NCI-H446 treated with DMSO at 0.1 percent for 48 hours (cell line): Measurements from ENCODE around the gene PBX4.
A peak's percentile ranks its signal among the peaks of the same experiment; 100 is the strongest.

Source experiments
- DNase-seq: peaks from one replicate; lab custom pipeline; 2025; lab: John Stamatoyannopoulos, UW

The PBX4 gene

DNA sequence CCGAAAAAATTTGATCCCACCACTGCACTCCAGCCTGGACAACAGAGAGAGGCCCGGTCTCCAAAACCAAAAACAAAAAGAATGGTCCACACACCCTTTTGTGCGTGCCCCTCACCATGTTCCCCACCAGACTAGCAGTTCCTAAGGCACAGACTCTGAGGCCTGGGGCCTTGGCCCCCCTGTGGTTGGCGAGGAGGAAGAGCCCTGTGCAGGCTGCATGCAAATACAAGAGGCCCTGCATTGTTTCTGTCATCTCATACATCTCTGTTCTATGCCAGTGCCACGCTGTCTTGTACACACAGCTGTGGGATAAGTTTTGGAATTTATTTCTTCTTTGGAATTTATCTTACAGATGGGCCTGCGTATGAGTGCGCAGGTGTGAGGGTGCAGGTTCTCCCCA, 94.4 kb downstream of the PBX4 start:
- no peak for DNase-seq

DNA sequence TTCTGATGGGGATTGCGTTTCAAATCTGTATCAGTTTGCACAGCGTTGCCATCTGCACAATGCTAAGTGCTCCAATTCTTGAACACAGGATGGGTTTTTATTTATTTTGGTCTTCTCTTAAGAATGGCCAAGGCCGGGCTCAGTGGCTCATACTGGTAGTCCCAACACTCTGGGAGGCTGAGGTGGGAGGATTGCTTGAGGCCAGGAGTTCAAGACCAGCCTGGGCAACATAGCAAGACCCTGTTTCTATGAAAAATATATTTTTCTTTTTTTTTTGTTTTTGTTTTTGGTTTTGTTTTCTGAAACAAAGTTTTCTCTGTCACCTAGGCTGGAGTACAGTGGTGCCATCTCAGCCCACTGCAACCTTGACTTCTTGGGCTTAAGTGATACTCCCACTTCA, 95.3 kb downstream of the PBX4 start:
- no peak for DNase-seq

DNA sequence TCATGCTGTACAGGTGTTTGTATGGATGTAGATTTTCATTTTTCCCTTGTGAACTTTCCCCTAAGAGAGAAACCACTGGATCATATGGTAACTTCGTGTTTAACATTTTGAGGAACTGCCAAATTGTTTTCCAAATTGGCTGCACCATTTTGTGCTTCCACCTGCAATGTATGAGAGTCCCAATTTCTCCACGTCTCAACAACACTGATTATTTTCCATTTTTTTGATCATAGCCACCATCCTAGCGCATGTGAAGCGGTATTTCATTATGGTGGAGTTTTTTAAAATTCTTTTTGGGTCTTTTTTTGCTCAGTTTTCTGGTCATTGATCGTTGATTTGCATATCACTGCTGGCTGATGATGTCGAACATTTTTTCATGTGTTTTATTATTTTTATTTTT, 97.5 kb downstream of the PBX4 start:
- DNase-seq = no peak

DNA sequence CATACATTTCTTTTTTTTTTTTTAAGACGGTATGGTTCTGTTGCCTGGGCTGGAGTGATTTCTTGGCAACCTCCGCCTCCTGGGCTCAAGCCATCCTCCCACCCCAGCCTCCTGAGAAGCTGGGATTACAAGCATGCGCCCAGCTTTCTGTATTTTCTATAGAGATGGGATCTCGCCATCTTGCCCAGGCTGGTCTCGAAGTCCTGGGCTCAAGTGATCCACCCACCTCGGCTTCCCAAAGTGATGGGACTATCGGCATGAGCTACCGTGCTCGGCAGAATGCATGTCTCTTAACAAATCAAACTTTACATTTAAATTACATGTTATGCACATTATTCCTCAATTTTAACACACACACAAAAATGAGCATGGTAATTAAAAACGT, 101.3 kb downstream of the PBX4 start:
- DNase-seq = no peak

DNA sequence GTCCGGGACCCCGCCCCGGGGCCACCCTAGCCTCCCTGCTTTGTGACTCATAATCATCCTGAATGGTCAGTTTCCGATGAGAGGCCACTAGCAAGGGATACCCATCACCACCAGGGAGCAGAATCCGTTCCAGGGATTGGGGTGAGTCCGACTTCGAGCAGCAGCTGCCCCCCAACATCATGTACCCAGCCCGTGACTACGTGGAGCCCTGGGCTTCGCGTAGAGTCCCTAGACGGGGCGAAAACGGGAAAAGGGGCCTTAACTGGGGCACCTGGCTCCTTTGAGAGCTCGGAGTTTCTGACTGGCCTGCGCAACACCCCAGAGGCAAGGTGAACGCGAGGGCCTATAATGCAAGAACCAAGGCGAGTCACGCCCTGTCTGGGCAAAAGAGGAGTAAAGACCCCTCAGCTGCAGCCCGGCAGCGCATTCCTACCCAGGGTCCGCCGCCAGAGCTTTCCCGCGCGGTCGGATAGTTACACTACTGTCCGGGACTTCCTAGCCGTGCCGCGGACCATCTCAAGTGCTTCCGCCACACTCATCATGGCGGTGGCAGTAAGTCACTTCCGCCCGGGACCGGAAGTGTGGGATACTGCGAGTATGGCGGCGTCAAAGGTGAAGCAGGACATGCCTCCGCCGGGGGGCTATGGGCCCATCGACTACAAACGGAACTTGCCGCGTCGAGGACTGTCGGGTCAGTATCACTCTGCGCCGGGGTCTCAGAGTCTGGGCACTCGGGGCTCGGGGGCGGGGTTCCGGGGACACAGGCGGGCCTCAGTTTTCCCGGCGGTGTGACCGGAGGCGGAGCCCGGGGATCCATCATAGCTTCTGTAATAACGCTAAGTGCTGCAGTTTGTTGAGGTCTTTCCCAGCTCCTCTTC, 102.6 kb downstream of the PBX4 start, which contains the start of gene NDUFA13:
Gene NDUFA13 (plus strand): TSS at position 584 of the 878 bp plus-strand sequence. CDS start 14 bp downstream, at position 598.
- peak; percentile 87 for DNase-seq

DNA sequence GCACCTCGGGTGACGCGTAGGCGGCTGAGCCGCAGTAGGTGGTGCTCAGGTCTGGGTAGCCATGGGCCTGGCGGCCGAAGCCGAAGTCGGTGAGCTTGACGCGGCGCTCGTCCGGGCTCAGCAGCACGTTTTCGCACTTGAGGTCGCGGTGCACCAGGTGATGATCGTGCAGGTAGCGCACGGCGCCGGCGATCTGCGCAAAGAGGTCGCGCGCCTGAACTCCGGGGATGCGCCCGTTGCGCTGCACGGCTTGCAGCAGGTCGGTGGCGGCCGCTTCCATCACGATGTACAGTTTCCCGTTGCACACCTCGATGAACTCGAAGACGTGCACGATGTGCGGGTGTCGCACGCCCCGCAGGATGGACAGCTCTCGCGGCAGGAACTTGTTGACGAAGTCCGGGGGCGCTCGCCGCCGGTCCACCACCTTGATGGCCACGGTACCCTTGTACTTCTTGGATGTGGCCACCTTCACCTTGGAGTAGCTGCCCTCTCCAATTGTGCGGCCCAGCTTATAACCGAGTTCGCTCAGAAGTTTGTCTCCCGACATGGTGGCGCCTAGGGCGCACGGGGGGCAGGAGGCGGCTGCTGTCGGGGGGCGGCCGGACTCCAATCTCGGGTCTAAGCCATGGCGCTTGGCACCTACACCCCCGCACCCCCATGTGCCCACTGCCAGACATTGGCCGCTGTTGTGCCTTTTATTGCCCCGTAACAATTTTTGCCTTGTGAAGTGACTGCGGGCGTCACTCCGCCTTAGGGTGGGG, 103.4 kb downstream of the PBX4 start, which contains the start of gene TSSK6:
Gene TSSK6 (minus strand): TSS at position 668 of the 761 bp plus-strand sequence. CDS start 121 bp downstream, at position 547.
- DNase-seq = no peak

DNA sequence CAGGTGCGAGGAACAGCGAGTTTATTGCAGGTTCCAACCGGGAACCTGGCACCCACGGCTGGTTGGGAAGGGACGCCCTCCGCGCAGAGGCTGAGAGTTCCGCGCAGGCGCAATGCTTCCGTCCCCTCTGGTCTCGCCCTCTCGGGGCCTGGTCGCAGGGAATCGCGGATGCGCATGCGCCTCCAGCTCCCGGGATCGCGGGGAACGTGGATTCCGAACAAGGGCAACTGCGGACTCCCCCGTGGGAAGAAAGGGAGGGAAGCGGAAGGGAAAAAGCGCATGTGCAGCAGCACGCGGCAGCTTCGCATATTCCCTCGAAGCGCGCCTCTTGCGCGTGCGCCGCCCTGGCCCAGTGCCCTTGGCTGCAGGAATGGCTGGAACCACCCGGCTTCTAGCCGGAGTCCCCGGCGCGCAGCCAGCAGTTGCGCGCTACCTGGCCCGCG, 104.3 kb downstream of the PBX4 start:
- no peak for DNase-seq

DNA sequence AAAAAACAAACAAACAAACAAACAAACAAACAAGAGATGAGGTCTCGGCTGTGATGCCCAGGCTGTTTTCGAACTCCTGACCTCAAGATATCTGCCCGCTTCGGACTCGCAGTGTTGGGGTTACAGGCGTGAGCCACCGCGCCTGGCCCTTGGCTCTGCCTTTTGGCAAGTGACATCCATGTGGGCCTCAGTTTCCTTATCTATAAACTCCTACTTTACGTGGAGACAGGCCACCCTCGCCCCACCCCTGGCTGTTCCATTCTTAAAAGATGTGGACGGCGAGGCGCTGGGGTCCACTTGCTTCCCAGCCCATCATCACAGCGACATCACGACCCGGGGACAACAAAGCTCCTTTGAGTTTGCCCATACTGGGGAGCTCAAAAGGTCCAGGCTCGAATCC, 104.8 kb downstream of the PBX4 start:
- no peak for DNase-seq
